Naive thymus-derived CD4-positive, alpha-beta T cell (primary cell): ENCODE measurements around the gene METTL15. TPM values are rescaled to one million over a fixed set of nuclear protein-coding genes. Genes with fewer than 3 reads are reported as not detected.
"Not testable (repeated sequence)": the region's sequence is repeated elsewhere in the genome, so short reads cannot be mapped to it uniquely, and the experiment has no call there.

Experiments
- ATAC-seq: fragments of 150-1000 bp; cut with Tn5 transposase; 2 replicates; pipeline ENCODE4 v1.10.0; 2021; ENCODE audit warnings: mild to moderate bottlenecking, moderate library complexity
- CTCF ChIA-PET: fragments of 350-600 bp; sonication (Branson Sonifier 250); formaldehyde crosslinking; loops from one replicate; lab custom pipeline; 2021; ENCODE audit warnings: antibody characterized with exemption; lab: Charles Lee
- POLR2A ChIA-PET: fragments of 350-600 bp; sonication (Branson Sonifier 250); formaldehyde crosslinking; loops from one replicate; lab custom pipeline; 2021; ENCODE audit warnings: antibody characterized with exemption, inconsistent platforms; lab: Charles Lee
- DNase-seq, 9 donors: peaks; one replicate each; pipeline versions ENCODE4 v3.0.0 to v3.0.0-alpha.2; 2020 to 2022; ENCODE audit warnings: mixed read lengths in 1 of 9
- H3K27ac ChIP-seq: one replicate; pipeline ENCODE4 v1.7.0; 2013; ENCODE audit warnings: mild to moderate bottlenecking, low read depth, low read length, moderate library complexity
- H3K27me3 ChIP-seq, 2 donors: one replicate each; pipeline ENCODE4 v1.7.0; 2013; ENCODE audit warnings: low read length in 2 of 2, mild to moderate bottlenecking in 2 of 2, moderate library complexity in 2 of 2; ENCODE audit not compliant: control insufficient read depth in 2 of 2, insufficient read depth in 2 of 2
- H3K36me3 ChIP-seq, 3 experiments: 1 replicate in 2 of 3; 2 replicates in 1 of 3; pipeline ENCODE4 v1.7.0; 2013; ENCODE audit warnings: low read length in 3 of 3, mild to moderate bottlenecking in 3 of 3, moderate library complexity in 1 of 3; ENCODE audit not compliant: insufficient read depth in 3 of 3, control insufficient read depth in 2 of 3
- H3K4me1 ChIP-seq, 2 donors: one replicate each; pipeline ENCODE4 v1.7.0; 2013; ENCODE audit warnings: low read length in 2 of 2, mild to moderate bottlenecking in 2 of 2, moderate library complexity in 1 of 2; ENCODE audit not compliant: control insufficient read depth in 2 of 2, insufficient read depth in 2 of 2
- H3K4me3 ChIP-seq: 2 replicates; pipeline ENCODE4 v1.7.0; 2013; ENCODE audit warnings: mild to moderate bottlenecking, low read length
- H3K9me3 ChIP-seq, 3 experiments: 1 replicate in 2 of 3; 2 replicates in 1 of 3; pipeline ENCODE4 v1.7.0; 2013; ENCODE audit warnings: low read length in 3 of 3; ENCODE audit not compliant: control insufficient read depth in 2 of 3
- H3K27ac Mint-ChIP-seq, 9 donors: one replicate each; pipeline ENCODE4 v1.8.0; 2020 to 2022; ENCODE audit warnings: mixed read lengths in 9 of 9, mild to moderate bottlenecking in 8 of 9, moderate library complexity in 5 of 9, inconsistent platforms in 2 of 9
- H3K27me3 Mint-ChIP-seq, 5 donors: one replicate each; pipeline ENCODE4 v1.8.0; 2021 to 2022; ENCODE audit warnings: mixed read lengths in 5 of 5, mild to moderate bottlenecking in 1 of 5
- H3K36me3 Mint-ChIP-seq, 5 donors: one replicate each; pipeline ENCODE4 v1.8.0; 2020 to 2022; ENCODE audit warnings: mixed read lengths in 5 of 5, mild to moderate bottlenecking in 3 of 5, inconsistent platforms in 1 of 5
- H3K4me1 Mint-ChIP-seq, 7 donors: one replicate each; pipeline ENCODE4 v1.8.0; 2020 to 2022; ENCODE audit warnings: mixed read lengths in 7 of 7, mild to moderate bottlenecking in 3 of 7, inconsistent platforms in 1 of 7
- H3K4me3 Mint-ChIP-seq, 10 donors: one replicate each; pipeline ENCODE4 v1.8.0; 2020 to 2022; ENCODE audit warnings: mild to moderate bottlenecking in 10 of 10, mixed read lengths in 10 of 10, moderate library complexity in 6 of 10, inconsistent platforms in 2 of 10
- H3K9me3 Mint-ChIP-seq, 11 donors: one replicate each; pipeline ENCODE4 v1.8.0; 2020 to 2022; ENCODE audit warnings: mixed read lengths in 11 of 11, mild to moderate bottlenecking in 4 of 11, inconsistent platforms in 1 of 11, moderate library complexity in 1 of 11
- intact Hi-C, 2 donors: fragments of 100-400 bp; cut with micrococcal nuclease; formaldehyde crosslinking; loops; one replicate each; pipeline ENCODE4 v1.15.1; 2023
- polyA plus RNA-seq, 2 donors: library from polyadenylated mRNA; unstranded; fragments of 300-500 nt; fragmentation: Illumina TruSeq; gene quantifications; one replicate each; pipeline ENCODE4 v1.2.3, GENCODE V29; 2021
- total RNA-seq, 6 experiments: library from RNA in 5 of 6; stranded (reverse) in 5 of 6; gene quantifications; 1 replicate in 5 of 6; 2 replicates in 1 of 6; pipeline ENCODE4 v1.2.3 and lab custom pipeline; 2021 to 2026

The METTL15 gene
- total and polyA plus RNA-seq, 7 experiments from 2014 or later = 6.0 to 14.9 (median 10.3) TPM

- ATAC-seq (no peak), DNase-seq (no peak)
- Mint-ChIP-seq H3K36me3 (peaks cover 0 to 40% (median 31%) of the 10 kb centered on the region in 5 donors), H3K9me3 (peaks cover 0 to 11% (median 0%) of the 10 kb centered on the region in 11 donors), H3K27ac (peak overlapping the region in 1 of 9 donors; percentile 10), H3K4me1 (peaks cover 0 to 3% (median 0%) of the 10 kb centered on the region in 7 donors), H3K27me3 (no peaks in the 10 kb centered on the region), H3K4me3 (no peak overlapping the region)
- Histone ChIP-seq H3K9me3 (no peaks in the 10 kb centered on the region), H3K4me3 (no peak overlapping the region), H3K27ac (no peak overlapping the region), H3K27me3 (no peaks in the 10 kb centered on the region), H3K4me1 (no peaks in the 10 kb centered on the region), H3K36me3 (no peaks in the 10 kb centered on the region)
- POLR2A ChIA-PET = no interaction called here
- CTCF ChIA-PET = no interaction called here
- intact Hi-C loops = loop anchor here in 1 of 2 donors (10.0 kb wide), 1 partner anchor 279 kb away; no protein-coding TSS in a partner anchor
Measured at GRCh38 chr11:28323621-28324020, 215.4 kb downstream of the METTL15 start.

DNA sequence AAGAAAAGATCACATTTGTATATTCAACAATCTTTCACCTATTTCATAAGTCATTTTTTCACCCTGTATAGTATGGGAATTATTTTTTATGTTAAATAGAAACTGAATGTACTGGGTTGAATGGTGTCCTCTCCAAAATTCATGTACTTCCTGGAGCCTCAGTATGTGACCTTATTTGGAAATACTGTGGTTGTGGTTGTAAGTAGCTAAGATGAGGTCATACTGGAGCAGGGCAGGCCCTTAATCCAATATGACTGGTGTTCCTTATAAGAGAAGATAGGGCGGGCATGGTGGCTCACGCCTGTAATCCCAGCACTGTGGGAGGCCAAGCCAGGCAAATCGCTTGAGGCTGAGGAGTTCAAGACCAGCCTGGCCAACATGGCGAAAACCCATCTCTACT lies 224.2 kb downstream of the METTL15 start:
- H3K27ac ChIP-seq, H3K36me3 ChIP-seq, H3K4me1 Mint-ChIP-seq, POLR2A ChIA-PET, ATAC-seq, H3K27ac Mint-ChIP-seq, H3K9me3 ChIP-seq, intact Hi-C loops, CTCF ChIA-PET, H3K27me3 ChIP-seq, DNase-seq, H3K4me1 ChIP-seq, H3K4me3 ChIP-seq, H3K27me3 Mint-ChIP-seq, H3K4me3 Mint-ChIP-seq: not testable (repeated sequence)
- H3K9me3 Mint-ChIP-seq = peaks cover 0 to 12% (median 0%) of the 10 kb centered on the region in 11 donors
- H3K36me3 Mint-ChIP-seq = peaks cover 6 to 24% (median 20%) of the 10 kb centered on the region in 5 donors

- Mint-ChIP-seq H3K27me3 (no peaks in the 10 kb centered on the region), H3K9me3 (peaks cover 12 to 50% (median 26%) of the 10 kb centered on the region in 11 donors), H3K4me3 (no peak overlapping the region), H3K36me3 (peaks cover 0 to 10% (median 4%) of the 10 kb centered on the region in 5 donors), H3K27ac (no peak overlapping the region), H3K4me1 (peaks cover 0 to 1% (median 0%) of the 10 kb centered on the region in 7 donors)
- no peaks in the 10 kb centered on the region for H3K27me3 ChIP-seq
- DNase-seq (no peak), ATAC-seq (no peak)
- CTCF ChIA-PET = no interaction called here
- H3K36me3 ChIP-seq = no peaks in the 10 kb centered on the region
- no peak overlapping the region for H3K27ac ChIP-seq
- POLR2A ChIA-PET = no interaction called here
- no peak overlapping the region for H3K4me3 ChIP-seq
- intact Hi-C loops = no loop called here
- H3K4me1 ChIP-seq = no peaks in the 10 kb centered on the region
- H3K9me3 ChIP-seq = peaks cover 0 to 7% (median 4%) of the 10 kb centered on the region in 3 experiments
Measured at GRCh38 chr11:28337701-28338100, 229.5 kb downstream of the METTL15 start.

DNA sequence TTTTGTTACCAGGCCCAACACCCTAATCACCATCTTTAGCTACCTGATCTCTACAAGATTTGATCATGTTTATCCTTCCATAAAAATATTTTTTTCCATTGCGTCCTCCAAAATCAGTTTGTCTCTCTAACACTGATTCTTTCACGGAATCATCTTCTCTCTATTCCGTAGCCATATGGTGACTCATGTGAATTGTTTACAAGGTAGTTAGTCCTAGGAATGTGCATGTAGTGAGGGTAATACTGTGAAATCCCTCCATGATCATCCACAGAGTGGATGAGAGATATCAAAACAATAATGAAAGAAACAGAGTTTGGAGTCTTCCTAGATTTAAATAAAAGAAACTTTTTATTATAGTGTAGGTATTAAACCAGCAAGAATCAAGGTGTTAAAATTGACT lies 230.2 kb downstream of the METTL15 start:
- Histone ChIP-seq H3K36me3 (no peaks in the 10 kb centered on the region), H3K27me3 (no peaks in the 10 kb centered on the region), H3K27ac (no peak overlapping the region), H3K4me3 (no peak overlapping the region), H3K4me1 (no peaks in the 10 kb centered on the region), H3K9me3 (peaks cover 0 to 7% (median 4%) of the 10 kb centered on the region in 3 experiments)
- Mint-ChIP-seq H3K27ac (no peak overlapping the region), H3K27me3 (no peaks in the 10 kb centered on the region), H3K4me3 (no peak overlapping the region), H3K36me3 (peaks cover 0 to 10% (median 4%) of the 10 kb centered on the region in 5 donors), H3K4me1 (peaks cover 0 to 3% (median 0%) of the 10 kb centered on the region in 7 donors), H3K9me3 (peaks cover 12 to 53% (median 26%) of the 10 kb centered on the region in 11 donors)
- CTCF ChIA-PET = no interaction called here
- intact Hi-C loops = no loop called here
- ATAC-seq = no peak
- no peak for DNase-seq
- POLR2A ChIA-PET = no interaction called here

DNA sequence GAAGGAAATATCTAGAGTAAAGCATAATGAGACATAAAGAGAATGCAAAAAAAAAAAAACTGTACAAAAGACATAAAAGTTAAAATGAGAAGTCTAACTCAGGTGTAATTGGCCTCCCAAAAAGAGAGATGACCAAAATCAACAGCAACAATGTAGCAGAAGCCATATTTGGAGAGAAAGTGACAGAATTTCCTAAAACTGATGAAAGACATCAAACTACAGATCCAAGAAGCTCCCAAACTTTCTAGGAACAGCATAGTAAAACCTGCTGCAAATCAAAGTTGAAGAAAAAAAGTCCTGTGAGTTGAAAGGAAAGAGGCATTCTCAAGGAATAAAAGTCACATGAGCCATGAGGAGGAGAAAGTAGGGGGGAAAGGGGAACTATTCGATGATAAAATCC lies 231.3 kb downstream of the METTL15 start:
- intact Hi-C loops = no loop called here
- no peaks in the 10 kb centered on the region for H3K27me3 Mint-ChIP-seq
- no peaks in the 10 kb centered on the region for H3K27me3 ChIP-seq
- H3K36me3 Mint-ChIP-seq = peaks cover 0 to 10% (median 4%) of the 10 kb centered on the region in 5 donors
- ChIA-PET POLR2A (no interaction called here), CTCF (no interaction called here)
- H3K4me1 Mint-ChIP-seq = peaks cover 0 to 4% (median 0%) of the 10 kb centered on the region in 7 donors
- no peak for ATAC-seq
- no peak overlapping the region for H3K4me3 Mint-ChIP-seq
- no peak overlapping the region for H3K4me3 ChIP-seq
- H3K27ac ChIP-seq = no peak overlapping the region
- no peak overlapping the region for H3K27ac Mint-ChIP-seq
- DNase-seq = no peak
- no peaks in the 10 kb centered on the region for H3K4me1 ChIP-seq
- H3K9me3 ChIP-seq = peaks cover 0 to 7% (median 4%) of the 10 kb centered on the region in 3 experiments
- peaks cover 12 to 53% (median 26%) of the 10 kb centered on the region in 11 donors for H3K9me3 Mint-ChIP-seq
- H3K36me3 ChIP-seq = no peaks in the 10 kb centered on the region

- Mint-ChIP-seq H3K4me1 (peaks cover 0 to 4% (median 0%) of the 10 kb centered on the region in 7 donors), H3K36me3 (peaks cover 0 to 10% (median 4%) of the 10 kb centered on the region in 5 donors), H3K9me3 (peaks cover 11 to 50% (median 24%) of the 10 kb centered on the region in 11 donors), H3K27me3 (no peaks in the 10 kb centered on the region), H3K4me3 (no peak overlapping the region), H3K27ac (no peak overlapping the region)
- no peaks in the 10 kb centered on the region for H3K36me3 ChIP-seq
- H3K27ac ChIP-seq = no peak overlapping the region
- intact Hi-C loops = no loop called here
- DNase-seq (no peak), ATAC-seq (no peak)
- no peaks in the 10 kb centered on the region for H3K27me3 ChIP-seq
- ChIA-PET CTCF (no interaction called here), POLR2A (no interaction called here)
- no peak overlapping the region for H3K4me3 ChIP-seq
- peaks cover 0 to 7% (median 4%) of the 10 kb centered on the region in 3 experiments for H3K9me3 ChIP-seq
- H3K4me1 ChIP-seq = no peaks in the 10 kb centered on the region
Measured at GRCh38 chr11:28342716-28343115, 234.5 kb downstream of the METTL15 start.
